Stimulated activated naive CD8-positive, alpha-beta T cell treated with anti-CD3 and anti-CD28 coated beads, Interleukin-15, Interleukin-2, amounts not matched to agents 100 U/mL and 50 U/mL, for 24 hours (primary cell): Measurements from ENCODE around the gene RPS18.
A peak's percentile ranks its signal among the peaks of the same experiment; 100 is the strongest.
"Not testable (repeated sequence)": the region's sequence is repeated elsewhere in the genome, so short reads cannot be mapped to it uniquely, and the experiment has no call there.

Experiments used
- ATAC-seq: fragments of 150-1000 bp; cut with Tn5 transposase; one replicate; pipeline ENCODE4 v1.10.0; 2021
- DNase-seq: peaks from one replicate; pipeline ENCODE4 v3.0.0; 2021

RPS18 gene

DNA sequence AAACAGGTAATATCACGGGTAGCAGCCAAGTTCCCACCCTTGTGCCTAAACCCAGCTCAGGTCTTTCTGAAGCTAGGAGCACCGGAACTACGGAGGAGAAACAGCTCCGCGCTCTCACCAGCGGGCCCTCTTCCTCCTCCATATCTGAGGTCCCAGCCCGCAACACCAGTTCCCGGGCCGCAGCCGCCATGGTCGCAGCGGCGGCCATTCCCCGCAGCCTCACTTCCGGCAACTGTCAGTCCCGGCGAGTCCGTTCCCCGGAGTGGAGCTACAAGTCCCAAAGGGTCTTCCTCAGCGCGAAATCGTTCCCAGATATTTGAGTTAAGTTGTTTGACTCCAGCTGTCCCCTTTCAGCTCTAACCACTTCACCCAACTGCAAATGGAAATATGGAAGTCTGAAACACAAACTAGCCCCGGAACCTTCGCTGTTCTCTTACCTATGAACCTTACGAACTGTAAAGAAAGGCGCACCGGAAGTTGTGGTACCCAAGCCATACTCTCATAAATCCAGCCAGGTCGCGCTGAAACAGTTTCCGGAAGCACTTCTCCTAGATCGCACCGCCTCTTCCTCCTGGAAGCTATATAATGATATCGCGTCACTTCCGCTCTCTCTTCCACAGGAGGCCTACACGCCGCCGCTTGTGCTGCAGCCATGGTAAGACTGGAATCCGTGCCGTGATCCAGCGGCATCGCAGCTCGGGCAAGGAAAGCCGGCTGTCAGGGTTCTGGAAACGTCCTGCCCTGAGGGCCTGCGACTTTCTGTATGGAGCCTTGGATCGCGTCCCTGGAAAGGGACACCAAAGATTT is at the start of gene RPS18, which contains the start of gene VPS52:
RPS18 (plus strand) TSS at position 608 of the 807 bp plus-strand sequence; CDS start at position 653, 45 bp downstream.
VPS52 (minus strand) TSS at position 409 of the 807 bp plus-strand sequence; CDS start at position 208, 201 bp downstream.
- ATAC-seq (peak; percentile 84), DNase-seq (peak; percentile 87)

DNA sequence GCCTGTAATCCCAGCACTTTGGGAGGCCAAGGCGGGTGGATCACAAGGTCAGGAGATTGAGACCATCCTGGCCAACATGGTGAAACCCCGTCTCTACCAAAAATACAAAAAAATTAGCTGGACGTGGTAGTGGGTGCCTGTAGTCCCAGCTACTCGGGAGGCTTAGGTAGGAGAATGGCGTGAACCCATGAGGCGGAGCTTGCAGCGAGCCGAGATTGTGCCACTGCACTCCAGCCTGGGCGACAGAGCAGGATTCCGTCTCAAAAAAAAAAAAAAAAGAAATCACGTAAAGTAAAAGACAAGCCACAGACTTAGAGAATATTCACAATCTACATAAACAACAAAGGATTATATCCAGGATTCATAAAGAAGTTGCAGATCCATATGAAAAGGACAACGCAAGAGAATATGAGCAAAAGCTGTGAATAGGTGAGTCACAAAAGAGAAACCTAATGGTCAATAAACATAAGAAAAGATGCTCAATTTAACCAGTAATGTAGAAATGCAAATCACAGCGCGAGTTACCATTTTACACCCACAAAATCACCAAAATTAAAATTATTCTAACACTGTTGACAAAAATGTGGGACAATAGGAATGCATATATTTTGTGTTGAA is 45.3 kb upstream of the RPS18 start:
- DNase-seq, ATAC-seq: not testable (repeated sequence)

DNA sequence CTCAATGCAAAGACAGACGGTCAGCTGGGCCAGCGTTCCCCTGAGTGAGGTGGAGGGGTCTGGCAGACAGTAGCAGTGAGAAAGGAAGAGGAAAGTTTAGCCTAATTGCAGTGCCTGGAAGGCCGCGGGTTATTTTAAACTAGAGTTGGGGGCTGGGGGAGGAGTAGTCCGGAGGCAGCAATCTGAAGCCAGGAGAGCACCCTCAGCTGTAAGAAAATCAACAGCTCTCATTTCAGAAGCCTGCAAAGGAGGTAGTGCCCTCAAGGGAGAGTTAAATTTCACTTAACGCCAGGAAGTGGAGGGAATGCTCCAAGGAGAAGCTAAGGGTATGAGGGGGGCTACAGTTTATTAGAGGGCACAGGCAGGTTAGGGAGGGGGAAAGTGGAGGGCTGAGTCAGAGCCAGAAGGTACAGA is 36.6 kb upstream of the RPS18 start:
- ATAC-seq (no peak), DNase-seq (no peak)

DNA sequence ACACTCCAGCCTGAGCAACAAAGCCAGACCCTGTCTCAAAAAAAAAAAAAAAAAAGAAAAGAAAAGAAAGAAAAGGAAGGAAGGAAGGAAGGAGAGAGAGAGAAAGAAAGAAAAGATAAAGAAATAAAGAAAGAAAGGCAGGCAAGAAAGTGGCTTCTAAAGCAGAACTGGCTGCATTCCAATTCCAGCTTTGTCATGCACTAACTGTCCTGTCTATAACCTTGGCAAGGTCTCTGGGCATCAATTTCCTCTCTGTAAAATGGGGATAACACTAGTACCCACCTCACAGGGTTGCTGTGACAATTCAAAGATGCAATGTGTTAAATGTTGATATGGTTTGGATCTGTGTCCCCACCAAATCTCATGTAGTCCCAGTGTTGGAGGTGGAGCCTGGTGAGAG is 35.5 kb upstream of the RPS18 start:
- DNase-seq, result no peak
- no peak for ATAC-seq

DNA sequence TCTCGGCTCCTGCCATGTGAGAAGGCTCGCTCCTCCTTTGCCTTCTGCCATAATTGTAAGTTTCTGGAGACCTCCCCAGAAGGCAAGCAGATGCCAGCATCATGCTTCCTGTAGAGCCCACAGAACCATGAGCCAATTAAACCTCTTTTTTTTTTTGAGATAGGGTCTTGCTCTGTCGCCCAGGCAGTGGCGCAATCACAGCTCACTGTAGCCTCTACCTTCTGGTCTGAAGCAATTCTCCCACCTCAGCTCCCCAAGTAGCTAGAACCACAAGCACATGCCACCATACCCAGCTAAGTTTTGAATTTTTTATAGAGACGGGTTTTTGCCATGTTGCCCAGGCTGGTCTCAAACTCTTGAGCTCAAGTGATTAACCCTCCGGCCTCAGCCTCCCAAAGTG is 35.0 kb upstream of the RPS18 start:
- DNase-seq, result no peak

DNA sequence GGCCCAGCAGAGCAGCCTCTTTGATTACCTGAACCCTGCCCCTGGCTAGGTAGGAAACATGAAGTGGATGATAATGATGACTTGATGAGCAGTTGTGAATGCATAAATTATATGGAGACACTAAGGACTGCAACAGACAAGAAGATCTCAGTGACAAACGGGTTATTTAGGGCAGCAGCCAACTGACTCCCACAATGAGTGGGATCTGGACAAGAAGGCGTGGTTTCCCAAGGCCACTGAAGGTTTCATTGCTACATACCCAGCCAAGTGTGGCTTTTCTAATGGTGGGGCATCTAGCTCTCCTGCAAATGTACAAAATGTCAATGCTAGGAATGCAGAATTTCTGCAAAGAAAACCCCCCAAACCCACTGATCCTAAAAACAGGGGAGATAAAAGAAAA is 34.1 kb upstream of the RPS18 start:
- DNase-seq, result no peak
- ATAC-seq, result no peak

More for the DNA sequence above, 35.0 kb upstream of the RPS18 start:
- ATAC-seq, result no peak

DNA sequence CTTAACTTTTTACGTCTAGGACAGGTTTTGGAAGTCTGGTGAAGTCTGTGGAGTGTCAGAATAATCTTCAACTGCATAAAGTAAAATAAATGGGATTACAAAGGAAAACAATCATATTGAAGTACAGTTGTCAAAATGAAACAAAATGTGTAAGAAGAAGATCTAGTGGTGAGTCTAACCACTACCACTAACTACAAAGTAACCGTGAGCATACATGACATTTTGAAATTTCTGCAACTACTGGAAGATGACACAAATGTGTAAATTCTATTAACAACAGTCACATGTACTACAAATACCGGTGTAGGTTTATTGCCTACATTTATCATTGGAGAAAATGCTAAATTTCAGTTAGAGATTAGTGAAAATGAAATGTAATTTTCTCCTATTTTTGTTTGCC is 29.9 kb upstream of the RPS18 start:
- ATAC-seq, result peak; percentile 79
- DNase-seq, result no peak

DNA sequence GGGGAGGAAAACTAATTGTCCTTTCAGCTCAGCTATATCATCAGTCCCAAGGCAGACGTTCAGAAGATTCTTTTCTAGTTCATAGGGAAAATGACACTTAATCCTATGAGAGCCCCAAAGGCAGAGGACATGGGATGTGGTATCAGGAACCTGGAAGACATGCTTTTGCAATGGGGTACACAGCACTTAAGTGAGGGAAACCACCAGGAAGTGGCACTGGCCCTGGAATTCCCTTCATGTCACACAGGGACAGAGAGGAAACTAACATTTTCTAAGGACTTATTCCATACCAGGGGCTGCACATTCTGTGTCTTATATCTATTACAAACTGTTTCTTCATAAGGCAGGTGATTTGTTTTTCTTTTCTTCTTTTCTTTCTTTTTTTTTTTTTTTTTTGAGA is 28.4 kb upstream of the RPS18 start:
- DNase-seq (no peak), ATAC-seq (no peak)

DNA sequence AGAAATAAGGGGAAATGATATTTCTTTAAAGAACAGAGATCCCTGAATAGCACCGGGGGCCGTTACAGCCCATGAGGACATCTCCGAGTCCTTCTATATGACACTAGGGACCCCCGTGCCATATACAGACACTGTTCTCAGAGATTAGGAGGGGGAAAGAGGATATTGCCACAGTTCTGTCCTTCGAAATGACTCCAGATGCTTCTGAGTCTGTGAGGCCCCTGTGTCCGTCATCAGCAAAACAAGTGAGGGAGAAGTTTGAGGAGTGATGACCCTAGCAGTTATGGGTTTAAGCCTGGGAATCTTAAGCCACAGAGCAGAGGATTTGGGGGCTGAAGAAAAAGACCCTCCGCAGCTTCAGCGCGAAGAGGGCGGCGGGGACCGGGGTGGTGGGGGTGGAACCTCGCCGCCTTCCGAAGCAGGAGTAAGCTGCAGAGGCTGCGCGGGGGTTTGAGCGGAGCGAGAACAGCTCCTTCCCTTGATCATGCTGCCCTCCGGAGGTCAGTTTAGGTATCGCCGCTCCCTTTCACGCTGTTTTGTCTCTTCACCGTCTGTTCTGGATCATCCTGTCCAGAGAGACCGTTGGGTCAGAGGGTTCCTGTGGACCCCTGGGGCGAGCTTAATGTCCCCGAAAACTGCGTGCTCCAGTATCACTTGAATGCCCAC is 23.8 kb upstream of the RPS18 start:
- peak; percentile 94 for DNase-seq
- ATAC-seq, result peak; percentile 45

DNA sequence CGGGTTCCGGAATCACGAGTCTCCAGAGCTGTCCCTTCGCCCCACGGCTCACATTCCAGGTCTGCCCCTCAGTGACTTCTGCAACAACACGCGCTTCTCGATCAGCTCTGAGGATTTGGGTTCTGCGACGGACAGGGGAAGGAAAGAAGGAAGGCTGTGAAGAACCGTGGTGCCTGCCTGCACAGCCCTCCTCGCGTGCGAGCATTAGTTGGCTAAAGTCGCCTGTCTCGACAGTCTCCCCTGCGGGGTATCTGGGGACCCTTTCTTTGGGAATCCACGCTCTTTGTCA is 23.3 kb upstream of the RPS18 start:
- peak; percentile 5 for ATAC-seq
- DNase-seq, result no peak

DNA sequence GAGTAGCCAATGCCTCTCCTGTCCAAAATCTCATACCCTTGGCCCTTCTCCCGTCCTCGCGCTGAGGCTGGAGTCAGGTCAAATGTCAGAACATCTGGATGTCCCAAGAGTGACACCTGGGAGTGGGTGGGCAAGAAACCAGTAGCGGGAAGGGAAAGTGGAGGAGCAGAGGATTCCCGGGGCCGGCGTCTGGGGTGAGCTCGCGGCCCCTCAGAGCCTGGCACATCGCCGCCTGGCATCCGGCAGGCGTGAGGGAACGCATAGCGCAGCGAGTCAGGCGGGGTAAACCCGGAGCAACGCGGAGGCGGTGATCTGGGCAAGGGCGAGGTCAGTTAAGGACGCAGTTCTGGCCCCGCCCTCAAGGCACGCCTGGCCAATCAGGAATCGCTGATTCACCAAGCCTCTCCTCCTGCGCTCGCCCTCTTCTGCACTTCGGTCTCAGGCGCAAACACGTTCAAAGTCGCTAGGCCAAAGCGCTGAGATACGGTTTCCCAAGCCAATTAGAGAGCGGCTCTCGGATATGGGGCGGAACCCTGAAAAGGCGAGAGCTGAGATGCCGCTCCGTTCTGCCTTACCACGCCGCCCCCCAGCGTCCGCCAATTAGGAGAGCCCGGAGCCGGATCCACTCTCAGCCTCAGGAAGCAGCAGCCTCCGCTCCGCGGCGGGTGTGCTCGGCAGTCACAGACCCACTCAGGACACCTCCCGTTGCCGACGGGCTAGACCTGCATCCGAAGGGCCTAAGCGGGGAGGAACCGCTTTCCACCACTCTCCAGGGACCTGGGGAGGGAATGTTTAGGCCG is 22.7 kb upstream of the RPS18 start:
- ATAC-seq (peak; percentile 96), DNase-seq (peak; percentile 96)

DNA sequence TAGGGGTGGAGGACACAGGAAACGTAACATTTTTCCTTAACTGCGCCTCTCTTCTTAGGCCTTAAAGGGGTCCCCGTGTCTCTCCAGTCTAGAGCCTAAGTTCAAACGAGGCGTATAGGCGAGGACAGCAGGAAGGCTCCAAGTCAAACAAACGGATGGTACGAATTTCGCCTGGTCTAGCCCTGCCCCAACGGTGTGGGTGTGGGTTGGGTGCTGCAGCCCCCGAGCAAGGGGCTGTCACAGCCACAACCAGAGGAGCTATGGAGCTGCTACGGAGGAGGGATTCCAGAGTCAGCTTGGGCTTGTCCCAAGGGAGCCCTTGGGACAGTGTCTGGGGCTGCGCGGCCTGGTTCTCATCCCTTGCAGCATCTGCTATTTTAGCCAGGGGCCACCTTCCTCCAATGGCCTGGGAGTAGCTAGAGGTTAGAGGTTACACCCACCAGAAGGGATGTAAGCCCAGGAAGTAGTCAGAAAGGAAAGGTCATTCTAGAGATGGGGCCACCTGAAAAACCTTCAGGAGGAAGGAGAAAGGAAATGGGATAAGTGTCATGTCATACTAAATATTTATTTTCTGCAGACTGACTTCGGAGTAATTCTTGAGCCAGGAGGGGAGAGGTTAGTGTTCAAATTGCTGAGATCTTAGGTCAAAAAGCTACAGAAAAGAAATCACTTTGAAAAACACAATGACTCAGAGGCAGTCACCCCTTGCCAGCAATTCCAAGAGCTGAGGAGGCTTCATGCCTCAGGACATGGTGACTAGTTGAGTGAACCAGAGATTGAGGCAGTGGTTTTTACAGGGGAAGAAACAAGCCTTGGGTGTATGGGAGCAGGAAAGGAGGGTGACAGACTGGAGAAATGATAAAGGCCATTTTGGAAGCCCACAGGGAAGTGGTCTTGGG is 21.9 kb upstream of the RPS18 start:
- ATAC-seq, result no peak
- no peak for DNase-seq

DNA sequence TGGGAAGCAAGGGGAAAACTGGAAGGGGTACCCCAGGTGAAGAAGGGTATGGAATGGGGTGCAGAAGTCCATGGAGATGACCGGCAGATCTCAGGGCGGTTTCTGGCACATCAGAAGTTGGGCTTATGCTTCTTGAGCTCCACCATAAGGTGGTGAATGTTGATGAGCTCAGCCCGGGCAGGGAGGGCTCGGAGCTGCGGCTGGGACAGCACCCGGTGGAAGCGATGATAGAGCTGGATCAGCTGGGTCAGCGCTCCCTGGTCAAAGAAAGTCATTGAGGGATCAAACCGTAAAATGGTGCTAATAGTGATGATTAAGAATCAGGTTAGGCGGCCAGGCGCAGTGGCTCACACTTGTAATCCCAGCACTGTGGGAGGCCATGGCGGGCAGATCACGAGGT is 21.1 kb upstream of the RPS18 start:
- ATAC-seq, result no peak

DNA sequence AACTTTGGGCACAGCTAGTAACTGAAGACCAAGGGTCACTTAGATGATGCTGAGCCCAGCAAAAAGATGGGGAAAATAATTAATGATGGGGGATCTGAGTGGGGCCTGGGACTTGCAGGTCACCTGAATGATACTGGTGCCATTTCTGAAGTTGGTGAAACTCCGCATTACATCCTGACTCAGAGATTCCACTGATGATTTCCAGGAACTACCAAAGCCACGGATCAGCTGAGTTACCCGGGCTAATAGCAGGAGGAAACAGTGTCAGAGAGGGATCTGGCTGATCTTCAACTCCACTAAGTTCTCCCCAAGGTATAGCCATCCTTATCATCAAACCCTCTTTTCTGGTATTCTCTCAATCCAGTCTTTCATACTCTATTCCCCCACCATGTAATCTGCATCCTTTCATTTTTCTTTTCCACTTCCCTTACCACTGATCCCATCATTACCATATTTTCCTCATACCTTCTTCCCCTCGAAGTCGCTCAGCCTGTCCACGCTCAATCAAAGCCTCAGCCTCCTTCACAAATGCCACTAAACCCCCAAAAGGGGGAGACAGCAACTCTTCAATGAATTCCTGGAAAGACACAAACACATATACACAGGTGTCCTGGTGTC is 20.4 kb upstream of the RPS18 start:
- no peak for DNase-seq
- ATAC-seq, result no peak

More for the DNA sequence above, 21.1 kb upstream of the RPS18 start:
- no peak for DNase-seq

DNA sequence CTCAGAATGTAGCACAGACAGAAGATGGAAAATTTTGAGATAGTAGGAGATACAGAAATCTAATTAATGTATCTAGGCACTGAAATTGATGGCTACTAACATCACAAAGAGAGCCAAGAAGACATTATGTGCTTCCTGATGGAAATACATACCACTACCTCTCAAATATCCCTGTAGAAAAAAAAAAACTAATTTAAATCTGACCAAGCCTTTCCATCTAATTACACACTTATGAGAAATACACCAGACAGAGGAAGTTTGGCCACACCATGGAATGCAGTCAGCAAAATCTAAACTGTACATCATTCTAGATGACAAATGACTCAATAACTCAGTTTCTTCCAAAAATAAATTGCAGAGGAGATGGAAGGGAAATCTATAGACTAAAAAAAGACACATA is 19.1 kb upstream of the RPS18 start:
- no peak for DNase-seq
- ATAC-seq, result no peak

DNA sequence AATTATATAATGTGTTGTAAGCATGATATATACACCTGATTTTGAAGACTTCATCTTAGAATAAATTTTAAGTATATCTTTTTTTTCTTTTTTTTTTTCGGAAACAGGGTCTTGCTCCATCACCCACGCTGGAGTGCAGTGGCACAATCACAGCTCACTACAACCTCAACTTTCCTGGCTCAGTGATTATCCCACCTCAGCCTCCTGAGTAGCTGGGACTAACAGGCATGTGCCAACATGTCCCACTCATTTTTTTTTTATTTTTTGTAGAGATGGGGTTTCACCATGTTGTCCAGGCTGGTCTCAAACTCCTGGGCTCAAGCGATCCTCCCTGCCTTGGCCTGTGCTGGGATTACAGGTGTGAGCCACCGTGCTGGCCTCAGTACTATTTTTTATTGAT is 17.3 kb upstream of the RPS18 start:
- no peak for ATAC-seq
- no peak for DNase-seq

DNA sequence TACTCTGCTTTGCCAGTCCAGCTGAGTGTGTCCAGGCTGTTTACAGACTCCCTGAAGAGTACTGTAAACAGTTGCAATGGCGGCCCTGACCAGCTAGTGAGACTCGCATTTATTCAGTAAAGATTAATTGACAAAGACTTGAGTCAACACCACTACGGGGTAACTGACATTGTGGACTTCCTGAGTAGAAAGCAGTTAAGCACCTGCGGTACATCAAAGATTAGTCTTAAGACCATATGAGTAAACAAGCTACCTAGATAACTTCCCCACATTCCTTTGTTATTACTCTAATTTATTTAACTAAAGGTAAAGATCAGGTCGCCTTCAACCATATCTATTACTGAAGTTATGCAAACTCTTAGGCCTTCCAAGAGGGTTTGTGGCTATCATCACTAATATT is 12.8 kb upstream of the RPS18 start:
- no peak for ATAC-seq
- DNase-seq, result no peak

DNA sequence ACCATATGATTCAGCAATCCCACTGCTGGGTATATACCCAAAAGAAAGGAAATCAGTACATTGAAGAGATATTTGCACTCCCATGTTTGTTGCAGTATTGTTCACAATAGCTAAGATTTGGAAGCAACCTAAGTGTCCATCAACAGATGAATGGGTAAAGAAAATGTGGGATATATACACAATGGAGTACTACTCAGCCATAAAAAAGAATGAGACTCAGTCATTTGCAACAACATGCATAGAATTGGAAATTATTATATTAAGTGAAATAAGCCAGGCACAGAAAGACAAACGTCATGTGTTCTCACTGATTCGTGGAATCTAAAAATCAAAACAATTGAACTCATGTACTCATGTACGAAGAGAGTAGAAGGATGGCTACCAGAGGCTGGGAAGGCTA is 9.4 kb upstream of the RPS18 start:
- DNase-seq, ATAC-seq: not testable (repeated sequence)

DNA sequence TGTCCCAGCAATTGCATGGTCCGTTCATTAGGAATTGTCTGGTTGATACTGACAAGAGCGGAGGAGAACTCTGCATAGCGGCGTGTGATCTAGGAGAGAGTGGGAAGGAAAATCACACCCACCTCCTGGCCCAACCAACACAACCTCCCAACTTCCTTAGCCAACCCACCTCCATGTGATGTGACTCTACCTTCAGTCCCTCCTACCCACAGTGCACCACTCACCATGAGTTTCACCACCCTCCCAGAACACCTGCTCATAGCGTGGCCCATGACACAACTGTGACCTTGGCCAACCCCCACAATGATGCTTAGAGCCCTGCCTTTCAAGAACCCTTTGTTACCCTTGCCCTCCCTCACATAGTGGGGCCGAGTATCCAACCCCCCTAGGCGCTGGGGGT is 7.9 kb upstream of the RPS18 start:
- ATAC-seq, result peak; percentile 37
- DNase-seq, result no peak

DNA sequence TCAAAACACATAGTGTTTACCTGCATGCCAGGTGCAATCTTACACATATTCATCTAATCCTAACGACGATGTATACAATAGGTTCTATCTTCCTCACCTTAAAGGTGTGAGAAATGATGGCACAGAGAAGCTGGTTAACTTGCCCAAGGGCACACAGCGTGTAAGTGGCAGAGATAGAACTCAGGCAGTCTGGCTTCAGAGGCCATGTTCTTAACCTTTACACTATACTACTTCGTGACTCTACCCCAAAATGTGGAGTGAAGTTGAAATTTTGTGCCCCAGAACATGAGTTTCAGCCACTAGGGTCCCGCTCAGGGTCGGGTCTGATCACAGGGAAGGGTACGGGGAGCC is 783 bp upstream of the RPS18 start:
- DNase-seq, result no peak
- peak; percentile 7 for ATAC-seq
